Activated naive CD4-positive, alpha-beta T cell treated with anti-CD3 and anti-CD28 coated beads, Interleukin-2, amount 50 U/mL, for 72 hours (primary cell): Measurements from ENCODE around the gene TBC1D8. TPM values are rescaled to one million over a fixed set of nuclear protein-coding genes. Genes with fewer than 3 reads are reported as not detected.

ENCODE experiments used
- ATAC-seq, 2 donors: fragments of 150-1000 bp; cut with Tn5 transposase; 2 replicates each; pipeline ENCODE4 v1.10.0; 2021; ENCODE audit warnings: mild to moderate bottlenecking in 2 of 2, moderate library complexity in 2 of 2
- DNase-seq, 2 donors: peaks; one replicate each; pipeline ENCODE4 v3.0.0; 2021 to 2022; ENCODE audit warnings: low spot score in 2 of 2
- H3K27ac Mint-ChIP-seq, 2 donors: one replicate each; pipeline ENCODE4 v1.8.0; 2022; ENCODE audit warnings: mild to moderate bottlenecking in 2 of 2, mixed read lengths in 2 of 2
- H3K36me3 Mint-ChIP-seq, 2 donors: one replicate each; pipeline ENCODE4 v1.8.0; 2022; ENCODE audit warnings: mixed read lengths in 2 of 2
- H3K9me3 Mint-ChIP-seq, 2 donors: one replicate each; pipeline ENCODE4 v1.8.0; 2022; ENCODE audit warnings: mixed read lengths in 2 of 2
- total RNA-seq, 2 donors: library from RNA; stranded (reverse); gene quantifications; one replicate each; pipeline ENCODE4 v1.2.3, GENCODE V29; 2022

The TBC1D8 gene
- total RNA-seq, 2 donors from 2014 or later: 2.6 to 12.1 TPM

- H3K27ac Mint-ChIP-seq: peak overlapping the region; percentile 54 to 65
- H3K36me3 Mint-ChIP-seq: no peaks in the 10 kb centered on the region
- DNase-seq: no peak
- ATAC-seq: peak; percentile 33 to 59
- no peaks in the 10 kb centered on the region for H3K9me3 Mint-ChIP-seq
These were observed 174.4 kb downstream of the TBC1D8 start for GRCh38 chr2:100976645-100977391.

GRCh38 chr2:100976061-100976460, 175.1 kb downstream of the TBC1D8 start:
- Mint-ChIP-seq H3K36me3 (no peaks in the 10 kb centered on the region), H3K9me3 (no peaks in the 10 kb centered on the region), H3K27ac (no peak overlapping the region)
- no peak for DNase-seq
- no peak for ATAC-seq

- ATAC-seq (no peak), DNase-seq (no peak)
- Mint-ChIP-seq H3K9me3 (no peaks in the 10 kb centered on the region), H3K27ac (no peak overlapping the region), H3K36me3 (no peaks in the 10 kb centered on the region)
These were observed 175.7 kb downstream of the TBC1D8 start for GRCh38 chr2:100975521-100975785.

GRCh38 chr2:100974712-100975520, 176.3 kb downstream of the TBC1D8 start:
- no peaks in the 10 kb centered on the region for H3K36me3 Mint-ChIP-seq
- H3K9me3 Mint-ChIP-seq: no peaks in the 10 kb centered on the region
- no peak overlapping the region for H3K27ac Mint-ChIP-seq
- no peak for DNase-seq
- ATAC-seq: no peak

GRCh38 chr2:100972452-100972851, 178.7 kb downstream of the TBC1D8 start:
- peaks cover 0 to 4% of the 10 kb centered on the region in 2 donors for H3K36me3 Mint-ChIP-seq
- peak overlapping the region in 1 of 2 donors; percentile 36 for H3K27ac Mint-ChIP-seq
- H3K9me3 Mint-ChIP-seq: no peaks in the 10 kb centered on the region
- DNase-seq (no peak), ATAC-seq (no peak)

GRCh38 chr2:100971221-100971620, 180.0 kb downstream of the TBC1D8 start:
- H3K9me3 Mint-ChIP-seq: no peaks in the 10 kb centered on the region
- DNase-seq (no peak), ATAC-seq (no peak)
- peaks cover 0 to 4% of the 10 kb centered on the region in 2 donors for H3K36me3 Mint-ChIP-seq
- peak overlapping the region in 1 of 2 donors; percentile 43 for H3K27ac Mint-ChIP-seq

- ATAC-seq (no peak), DNase-seq (no peak)
- Mint-ChIP-seq H3K27ac (no peak overlapping the region), H3K36me3 (peaks cover 0 to 4% of the 10 kb centered on the region in 2 donors), H3K9me3 (no peaks in the 10 kb centered on the region)
These were observed 181.2 kb downstream of the TBC1D8 start for GRCh38 chr2:100969998-100970397.

- no peak for DNase-seq
- Mint-ChIP-seq H3K27ac (no peak overlapping the region), H3K36me3 (peaks cover 0 to 4% of the 10 kb centered on the region in 2 donors), H3K9me3 (no peaks in the 10 kb centered on the region)
- ATAC-seq: no peak
These were observed 182.7 kb downstream of the TBC1D8 start for GRCh38 chr2:100968146-100969145.

- ATAC-seq (no peak), DNase-seq (no peak)
- no peak overlapping the region for H3K27ac Mint-ChIP-seq
- no peaks in the 10 kb centered on the region for H3K9me3 Mint-ChIP-seq
- peaks cover 0 to 4% of the 10 kb centered on the region in 2 donors for H3K36me3 Mint-ChIP-seq
These were observed 183.5 kb downstream of the TBC1D8 start for GRCh38 chr2:100967716-100968115.

- DNase-seq (no peak), ATAC-seq (no peak)
- no peaks in the 10 kb centered on the region for H3K9me3 Mint-ChIP-seq
- H3K36me3 Mint-ChIP-seq: peaks cover 0 to 4% of the 10 kb centered on the region in 2 donors
- no peak overlapping the region for H3K27ac Mint-ChIP-seq
These were observed 185.6 kb downstream of the TBC1D8 start for GRCh38 chr2:100965596-100965995.

GRCh38 chr2:100964681-100965169, 186.5 kb downstream of the TBC1D8 start:
- Mint-ChIP-seq H3K9me3 (no peaks in the 10 kb centered on the region), H3K36me3 (peaks cover 0 to 4% of the 10 kb centered on the region in 2 donors), H3K27ac (no peak overlapping the region)
- ATAC-seq (no peak), DNase-seq (no peak)

GRCh38 chr2:100964222-100964621, 187.0 kb downstream of the TBC1D8 start:
- Mint-ChIP-seq H3K27ac (peak overlapping the region in 1 of 2 donors; percentile 77), H3K9me3 (no peaks in the 10 kb centered on the region), H3K36me3 (no peaks in the 10 kb centered on the region)
- ATAC-seq (no peak), DNase-seq (no peak)

GRCh38 chr2:100963026-100963375, 188.2 kb downstream of the TBC1D8 start:
- no peaks in the 10 kb centered on the region for H3K9me3 Mint-ChIP-seq
- ATAC-seq (no peak), DNase-seq (no peak)
- H3K36me3 Mint-ChIP-seq: no peaks in the 10 kb centered on the region
- no peak overlapping the region for H3K27ac Mint-ChIP-seq

GRCh38 chr2:100962366-100963025, 188.7 kb downstream of the TBC1D8 start:
- no peak overlapping the region for H3K27ac Mint-ChIP-seq
- no peaks in the 10 kb centered on the region for H3K36me3 Mint-ChIP-seq
- ATAC-seq: no peak
- no peaks in the 10 kb centered on the region for H3K9me3 Mint-ChIP-seq
- DNase-seq: no peak

- DNase-seq: no peak
- Mint-ChIP-seq H3K9me3 (no peaks in the 10 kb centered on the region), H3K27ac (no peak overlapping the region), H3K36me3 (peaks cover 0 to 6% of the 10 kb centered on the region in 2 donors)
- ATAC-seq: no peak
These were observed 190.5 kb downstream of the TBC1D8 start for GRCh38 chr2:100960688-100961087.

GRCh38 chr2:100959225-100959880, 191.8 kb downstream of the TBC1D8 start:
- no peak for ATAC-seq
- DNase-seq: no peak
- Mint-ChIP-seq H3K9me3 (no peaks in the 10 kb centered on the region), H3K36me3 (peaks cover 0 to 6% of the 10 kb centered on the region in 2 donors), H3K27ac (no peak overlapping the region)
